GM18858 (cell line): ENCODE results near the gene APOBEC4.
A peak's percentile ranks its signal among the peaks of the same experiment; 100 is the strongest.

Experiments used
- ATAC-seq: cut with Tn5 transposase; IDR thresholded peaks from one replicate; pipeline ENCODE4 v1.9.1; 2021; ENCODE audit not compliant: unreplicated experiment

The APOBEC4 gene

GRCh38 chr1:183675381-183675780 is 22.3 kb upstream of the APOBEC4 start:
- no peak for ATAC-seq

GRCh38 chr1:183674886-183675285 is 21.8 kb upstream of the APOBEC4 start:
- ATAC-seq = no peak

- ATAC-seq = no peak
These were observed 21.2 kb upstream of the APOBEC4 start for GRCh38 chr1:183674339-183674738.

DNA sequence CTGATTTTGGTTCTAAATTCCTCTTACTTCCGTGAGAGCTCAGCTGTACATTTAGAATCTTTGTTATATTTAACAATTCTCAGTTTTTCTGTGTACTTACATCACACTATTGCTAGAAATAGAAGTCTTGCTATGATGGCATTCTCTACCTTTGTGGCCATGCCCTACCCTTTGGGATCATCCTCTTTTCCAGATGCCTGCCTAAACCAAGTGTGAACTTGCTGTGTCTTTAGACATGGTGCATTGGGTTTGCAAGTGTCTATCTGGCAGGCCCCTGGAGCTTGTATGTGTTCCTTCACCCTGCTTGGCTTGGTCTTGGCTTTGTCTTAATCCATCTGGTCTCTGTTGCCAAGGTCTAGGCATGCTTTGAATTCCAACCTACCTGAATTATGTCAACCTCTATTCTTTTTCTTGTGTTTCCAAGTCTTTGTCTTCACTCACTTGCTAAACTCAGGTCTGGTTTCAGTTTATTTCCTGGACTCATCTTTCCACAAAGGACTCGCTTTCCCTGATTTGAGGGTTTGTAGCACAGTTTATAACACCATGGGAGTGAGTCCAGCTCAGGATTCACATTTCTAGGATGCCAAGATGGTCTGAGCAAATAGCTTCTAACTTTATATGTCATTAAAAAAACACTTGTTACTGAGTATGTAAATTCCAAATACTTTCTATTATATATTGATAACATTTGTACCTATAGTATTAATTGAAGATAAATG is 20.6 kb upstream of the APOBEC4 start:
- ATAC-seq = no peak

GRCh38 chr1:183670169-183670568 is 17.1 kb upstream of the APOBEC4 start:
- no peak for ATAC-seq

- no peak for ATAC-seq
These were observed 3.2 kb upstream of the APOBEC4 start for GRCh38 chr1:183656355-183656754.

DNA sequence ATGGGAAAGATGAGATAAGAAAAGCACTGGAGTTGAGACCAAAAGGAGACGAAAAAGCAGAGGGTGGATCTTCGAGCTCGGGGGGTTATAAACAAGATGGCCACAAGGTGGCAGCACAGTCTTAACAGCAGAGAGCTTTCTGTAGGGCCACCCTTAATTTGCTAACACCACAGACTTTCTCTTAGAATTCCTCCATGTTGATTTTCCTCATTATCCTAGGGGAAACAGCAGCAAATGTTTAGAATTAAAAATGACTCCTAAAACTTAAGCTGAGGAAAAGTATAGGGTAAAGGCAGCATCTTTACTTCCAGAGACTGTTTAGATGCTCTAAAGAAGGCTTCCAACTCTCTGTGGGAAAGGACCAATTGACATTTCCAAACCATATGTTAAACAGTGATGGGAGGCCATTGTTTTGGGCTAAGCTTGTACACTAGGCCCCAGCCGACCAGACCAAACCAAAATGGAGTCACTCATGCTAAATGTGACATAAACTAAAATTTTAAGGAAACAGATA is 2.5 kb upstream of the APOBEC4 start:
- peak; percentile 38 for ATAC-seq

GRCh38 chr1:183654706-183655105 is 1.6 kb upstream of the APOBEC4 start:
- ATAC-seq = no peak

DNA sequence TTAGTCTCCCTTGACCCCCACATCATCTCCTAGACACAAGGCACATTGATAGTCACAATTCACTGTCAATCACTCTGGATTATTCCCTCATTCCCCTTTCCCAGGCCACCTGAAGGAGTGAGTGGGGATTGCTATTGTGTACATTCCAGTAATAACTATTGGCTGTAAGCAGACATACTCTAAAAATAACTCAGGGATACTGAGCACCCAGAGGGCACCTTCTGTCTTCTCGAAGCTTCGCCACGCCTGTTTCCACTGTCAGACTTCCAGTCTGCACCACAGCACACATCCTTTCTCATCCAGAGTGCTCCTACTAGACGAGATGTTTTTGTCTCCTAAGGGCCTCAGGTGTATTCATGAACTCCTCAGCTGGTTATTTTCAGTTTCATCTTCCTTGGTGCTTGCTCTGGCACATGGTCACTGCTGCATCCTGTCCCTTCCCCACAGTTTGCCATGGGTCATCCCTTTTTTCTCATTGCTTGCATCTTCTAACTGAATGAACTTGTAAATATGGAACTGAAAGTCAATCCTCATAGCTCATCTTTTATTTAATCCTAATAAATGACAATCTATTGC is 848 bp upstream of the APOBEC4 start:
- ATAC-seq = no peak

GRCh38 chr1:183653462-183653794 is 312 bp upstream of the APOBEC4 start:
- no peak for ATAC-seq

DNA sequence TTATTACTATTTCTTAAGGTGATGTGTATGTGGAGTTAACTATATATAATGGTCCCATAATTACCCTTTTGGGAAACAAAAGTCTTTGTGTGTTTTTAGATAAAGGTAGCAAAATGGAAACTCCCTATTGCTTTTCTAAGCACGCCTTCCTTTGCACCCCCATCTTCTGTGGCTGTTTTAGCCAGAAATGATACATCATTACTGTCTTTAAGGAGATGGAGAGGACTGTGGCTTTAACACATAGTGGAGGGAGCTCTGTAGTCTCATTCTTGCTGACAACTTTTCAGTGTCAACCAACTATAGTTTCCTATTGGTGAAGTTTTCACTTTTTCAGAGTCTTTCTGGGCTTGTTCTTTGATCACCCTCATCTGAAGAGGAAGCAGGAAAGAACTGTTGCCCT is 1.0 kb downstream of the APOBEC4 start:
- peak; percentile 37 for ATAC-seq

- ATAC-seq = no peak
These were observed 1.5 kb downstream of the APOBEC4 start for GRCh38 chr1:183651612-183652011.

DNA sequence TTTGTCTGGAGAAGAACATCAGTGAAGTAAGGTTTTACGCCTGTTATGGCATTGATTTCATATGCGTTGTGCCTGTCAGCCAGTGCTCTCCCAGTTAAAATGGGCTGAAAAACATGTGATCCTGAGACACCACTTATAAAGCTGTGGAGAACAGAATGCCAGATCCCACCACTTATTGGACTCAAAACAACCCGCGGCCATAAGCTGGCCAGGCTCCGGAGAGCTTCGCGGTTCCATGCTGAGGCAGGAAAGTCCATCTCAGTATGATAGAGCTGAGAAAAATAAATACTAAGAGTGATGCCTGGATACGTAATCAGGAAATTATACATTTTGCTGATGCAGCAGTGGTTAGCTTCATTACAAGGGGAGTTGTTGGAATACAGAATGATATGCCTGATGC is 5.1 kb downstream of the APOBEC4 start:
- no peak for ATAC-seq

GRCh38 chr1:183646776-183647175 is 6.3 kb downstream of the APOBEC4 start:
- no peak for ATAC-seq

DNA sequence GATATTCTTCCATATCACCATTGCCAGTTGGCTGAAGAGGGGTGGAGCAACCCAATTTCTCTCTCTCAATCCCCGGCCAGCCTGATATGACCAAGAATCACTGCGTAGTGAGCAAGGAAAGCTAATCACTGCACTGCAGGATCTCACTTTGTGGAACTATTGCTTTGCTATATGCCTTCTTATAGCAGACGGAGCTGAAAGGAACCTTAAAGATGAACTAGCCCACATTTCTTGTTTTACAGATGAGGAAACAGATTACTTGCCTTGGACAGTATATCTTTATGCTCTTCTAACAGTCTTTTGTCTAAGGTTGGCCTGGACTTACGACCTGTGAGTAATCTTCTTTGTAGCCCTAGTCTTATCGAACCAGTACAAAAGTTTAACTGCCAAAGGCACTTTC is 7.6 kb downstream of the APOBEC4 start:
- no peak for ATAC-seq

DNA sequence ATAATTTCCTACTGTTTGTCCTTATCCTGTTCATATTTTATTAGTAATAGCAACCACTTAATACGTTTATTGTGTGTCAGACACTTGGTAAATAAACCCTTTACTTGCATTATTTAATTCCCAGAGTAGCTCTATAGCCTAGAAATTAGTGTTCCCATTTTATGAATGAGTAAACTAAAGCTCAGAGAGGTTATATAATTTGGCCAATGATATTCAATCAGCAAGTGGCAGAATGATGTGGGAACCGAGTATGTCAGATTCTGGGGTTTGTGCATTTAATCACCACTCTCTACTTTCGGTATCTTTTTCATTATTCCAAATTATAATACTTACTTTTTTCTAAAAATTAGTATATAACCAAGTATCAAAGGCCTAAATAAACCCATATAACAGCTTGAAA is 10.9 kb downstream of the APOBEC4 start:
- ATAC-seq = no peak

- no peak for ATAC-seq
These were observed 12.9 kb downstream of the APOBEC4 start for GRCh38 chr1:183640193-183640592.

- ATAC-seq = no peak
These were observed 14.3 kb downstream of the APOBEC4 start for GRCh38 chr1:183638649-183639387.

DNA sequence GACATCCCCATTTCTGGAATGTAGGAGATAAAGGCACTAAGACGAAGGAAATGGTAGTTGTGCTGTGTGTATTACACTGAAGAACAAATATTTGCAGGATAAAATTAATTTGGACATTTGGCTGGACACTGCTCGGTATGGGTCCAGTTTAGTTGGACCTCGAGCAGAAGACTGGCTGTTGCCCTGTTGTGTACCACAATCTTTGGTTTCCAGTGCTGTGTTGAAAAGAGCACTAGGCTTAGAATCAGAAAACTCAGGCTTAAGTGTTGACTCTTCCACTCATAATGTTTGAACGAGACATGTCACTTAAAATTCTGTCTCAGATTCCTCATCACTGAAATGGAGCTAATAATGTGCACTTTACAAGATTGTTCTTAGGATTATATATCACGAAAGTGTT is 16.3 kb downstream of the APOBEC4 start:
- no peak for ATAC-seq

- ATAC-seq = no peak
These were observed 16.8 kb downstream of the APOBEC4 start for GRCh38 chr1:183636334-183636682.

DNA sequence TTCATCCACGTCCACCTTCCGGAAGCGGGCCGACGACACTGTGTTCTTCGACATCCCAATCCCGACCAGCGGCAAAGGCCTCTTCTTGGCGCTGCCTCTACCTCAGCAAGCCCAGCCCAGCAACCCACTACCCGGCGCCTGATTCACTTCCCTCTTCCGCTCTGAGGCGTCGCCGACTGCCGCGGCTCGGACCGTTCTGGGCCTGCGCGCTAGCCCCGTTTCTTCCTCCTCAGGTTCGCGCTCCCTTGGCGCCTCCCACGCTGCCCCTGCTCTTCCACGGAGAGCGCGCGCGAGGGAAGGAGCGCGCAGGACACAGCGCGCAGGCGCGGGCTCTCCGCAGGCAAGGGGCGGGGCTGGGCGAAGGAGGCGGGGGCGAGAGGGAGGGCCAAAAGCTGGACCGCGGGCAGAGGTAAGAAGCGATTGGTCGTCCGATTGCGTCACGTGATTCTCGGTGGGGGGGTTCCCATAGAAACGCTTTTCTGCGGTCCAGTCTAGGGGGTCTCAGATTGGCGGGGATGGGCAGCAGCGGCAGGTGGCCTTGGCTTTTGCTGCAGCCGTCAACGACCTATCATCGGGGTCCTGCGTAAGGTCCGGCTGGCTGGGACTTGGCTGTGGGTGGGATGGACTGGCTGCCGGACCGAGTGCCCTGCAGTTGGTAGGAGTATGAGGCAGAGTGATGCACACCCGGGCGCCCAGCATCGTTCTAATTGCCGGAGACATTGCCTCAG is 17.3 kb downstream of the APOBEC4 start, which contains the start of gene ARPC5:
Gene ARPC5 (minus strand): TSS at position 178 of the 728 bp plus-strand sequence. CDS start 124 bp downstream, at position 54.
- peak; percentile 60 for ATAC-seq
